ENCODE data around the gene ANKRD22.

DNA sequence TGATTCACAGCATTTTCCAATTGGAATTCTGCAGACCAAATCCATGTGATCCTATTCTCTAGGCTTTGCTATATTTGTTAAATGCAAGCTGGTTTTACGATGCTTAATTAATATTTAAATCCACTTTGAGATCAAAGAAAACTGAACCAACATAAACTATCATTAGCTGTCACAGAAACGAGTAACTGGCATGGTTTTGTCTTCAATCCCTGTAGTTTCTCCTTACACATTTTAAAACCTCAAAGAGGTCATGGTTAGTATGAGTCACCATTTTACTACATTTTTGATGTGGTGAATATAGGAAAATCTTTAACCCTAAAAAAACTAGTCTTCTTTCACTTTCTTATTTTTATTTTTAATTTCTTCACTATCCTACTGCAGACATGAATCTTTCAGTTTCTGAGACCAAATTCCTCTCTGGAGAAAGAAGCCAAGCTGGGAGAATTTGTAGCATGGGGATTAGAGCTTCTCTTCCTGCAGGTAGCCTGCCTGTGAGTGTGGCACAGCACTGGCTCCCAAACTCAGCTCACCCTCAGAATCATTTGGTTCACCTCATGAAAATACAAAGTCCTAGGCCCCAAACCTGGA, 57.8 kb downstream of the ANKRD22 start:
- TF ChIP-seq, protein P1, sequence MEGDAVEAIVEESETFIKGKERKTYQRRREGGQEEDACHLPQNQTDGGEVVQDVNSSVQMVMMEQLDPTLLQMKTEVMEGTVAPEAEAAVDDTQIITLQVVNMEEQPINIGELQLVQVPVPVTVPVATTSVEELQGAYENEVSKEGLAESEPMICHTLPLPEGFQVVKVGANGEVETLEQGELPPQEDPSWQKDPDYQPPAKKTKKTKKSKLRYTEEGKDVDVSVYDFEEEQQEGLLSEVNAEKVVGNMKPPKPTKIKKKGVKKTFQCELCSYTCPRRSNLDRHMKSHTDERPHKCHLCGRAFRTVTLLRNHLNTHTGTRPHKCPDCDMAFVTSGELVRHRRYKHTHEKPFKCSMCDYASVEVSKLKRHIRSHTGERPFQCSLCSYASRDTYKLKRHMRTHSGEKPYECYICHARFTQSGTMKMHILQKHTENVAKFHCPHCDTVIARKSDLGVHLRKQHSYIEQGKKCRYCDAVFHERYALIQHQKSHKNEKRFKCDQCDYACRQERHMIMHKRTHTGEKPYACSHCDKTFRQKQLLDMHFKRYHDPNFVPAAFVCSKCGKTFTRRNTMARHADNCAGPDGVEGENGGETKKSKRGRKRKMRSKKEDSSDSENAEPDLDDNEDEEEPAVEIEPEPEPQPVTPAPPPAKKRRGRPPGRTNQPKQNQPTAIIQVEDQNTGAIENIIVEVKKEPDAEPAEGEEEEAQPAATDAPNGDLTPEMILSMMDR (conservative IDR thresholded peaks at IDR 0.05; ENCODE audit: low read depth, low read length), result no peak
- TF ChIP-seq EZH2 (IDR thresholded peaks at IDR 0.05; ENCODE audit: borderline replicate concordance, low read depth, low read length, poor library complexity, severe bottlenecking), result no peak

All from A673 (cell line).